ENCODE measurements around the gene PFDN5. TPM values are rescaled to one million over a fixed set of nuclear protein-coding genes. Genes with fewer than 3 reads are reported as not detected.
"Not testable (repeated sequence)": the region's sequence is repeated elsewhere in the genome, so short reads cannot be mapped to it uniquely, and the experiment has no call there.

Gene PFDN5
- total RNA-seq, 1 donor from 2014 or later: 444 TPM

DNA sequence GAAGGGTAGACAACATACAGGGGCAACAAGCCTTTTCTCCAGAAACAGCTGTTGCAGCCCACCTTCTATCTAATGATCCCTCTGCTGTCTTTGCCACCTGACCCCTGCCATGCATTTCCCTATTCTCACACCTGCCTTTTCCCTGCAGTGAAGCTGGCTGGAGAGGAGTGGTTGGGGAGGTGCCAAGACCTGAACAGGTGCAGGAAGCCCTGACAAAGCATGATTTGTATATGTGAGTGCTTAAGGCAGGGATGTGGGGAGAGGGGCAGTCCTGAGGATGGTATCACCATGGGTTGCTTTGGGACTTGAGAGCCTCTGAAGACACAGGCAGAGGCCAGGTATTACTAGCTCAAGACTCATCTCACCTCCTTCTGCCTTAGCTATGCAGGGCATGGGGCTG, 2.9 kb upstream of the PFDN5 start:
- TF ChIP-seq, protein P1, sequence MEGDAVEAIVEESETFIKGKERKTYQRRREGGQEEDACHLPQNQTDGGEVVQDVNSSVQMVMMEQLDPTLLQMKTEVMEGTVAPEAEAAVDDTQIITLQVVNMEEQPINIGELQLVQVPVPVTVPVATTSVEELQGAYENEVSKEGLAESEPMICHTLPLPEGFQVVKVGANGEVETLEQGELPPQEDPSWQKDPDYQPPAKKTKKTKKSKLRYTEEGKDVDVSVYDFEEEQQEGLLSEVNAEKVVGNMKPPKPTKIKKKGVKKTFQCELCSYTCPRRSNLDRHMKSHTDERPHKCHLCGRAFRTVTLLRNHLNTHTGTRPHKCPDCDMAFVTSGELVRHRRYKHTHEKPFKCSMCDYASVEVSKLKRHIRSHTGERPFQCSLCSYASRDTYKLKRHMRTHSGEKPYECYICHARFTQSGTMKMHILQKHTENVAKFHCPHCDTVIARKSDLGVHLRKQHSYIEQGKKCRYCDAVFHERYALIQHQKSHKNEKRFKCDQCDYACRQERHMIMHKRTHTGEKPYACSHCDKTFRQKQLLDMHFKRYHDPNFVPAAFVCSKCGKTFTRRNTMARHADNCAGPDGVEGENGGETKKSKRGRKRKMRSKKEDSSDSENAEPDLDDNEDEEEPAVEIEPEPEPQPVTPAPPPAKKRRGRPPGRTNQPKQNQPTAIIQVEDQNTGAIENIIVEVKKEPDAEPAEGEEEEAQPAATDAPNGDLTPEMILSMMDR (IDR thresholded peaks at IDR 0.05; ENCODE audit: unreplicated experiment): no peak
- no peak for DNase-seq (ENCODE audit: low spot score)
- Mint-ChIP-seq H3K4me3 (ENCODE audit: unreplicated experiment) (no peak overlapping the region), H3K4me1 (ENCODE audit: unreplicated experiment) (peaks cover 26% of the 10 kb centered on the region), H3K27me3 (ENCODE audit: unreplicated experiment) (peaks cover 21% of the 10 kb centered on the region), H3K9me3 (ENCODE audit: unreplicated experiment) (no peaks in the 10 kb centered on the region), H3K27ac (ENCODE audit: unreplicated experiment) (no peak overlapping the region), H3K36me3 (ENCODE audit: low read depth, unreplicated experiment) (peaks cover 16% of the 10 kb centered on the region)

DNA sequence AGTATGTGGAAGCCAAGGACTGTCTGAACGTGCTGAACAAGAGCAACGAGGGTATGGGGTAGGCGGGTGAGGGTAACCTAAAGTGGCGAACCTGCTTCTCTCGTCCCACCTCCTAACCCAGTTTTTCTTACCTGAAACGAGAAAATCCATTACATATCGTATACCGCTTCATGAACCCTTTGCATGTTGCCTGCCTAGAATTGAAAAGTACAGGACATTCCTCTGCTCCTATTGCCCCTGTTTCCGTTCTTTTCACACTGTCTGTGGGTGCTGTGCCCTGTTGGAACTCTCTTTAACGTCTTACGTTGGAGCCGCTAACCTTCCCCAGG, 513 bp downstream of the PFDN5 start:
- peak overlapping the region; percentile 99 for H3K27ac Mint-ChIP-seq (ENCODE audit: unreplicated experiment)
- DNase-seq (ENCODE audit: low spot score): no peak

DNA sequence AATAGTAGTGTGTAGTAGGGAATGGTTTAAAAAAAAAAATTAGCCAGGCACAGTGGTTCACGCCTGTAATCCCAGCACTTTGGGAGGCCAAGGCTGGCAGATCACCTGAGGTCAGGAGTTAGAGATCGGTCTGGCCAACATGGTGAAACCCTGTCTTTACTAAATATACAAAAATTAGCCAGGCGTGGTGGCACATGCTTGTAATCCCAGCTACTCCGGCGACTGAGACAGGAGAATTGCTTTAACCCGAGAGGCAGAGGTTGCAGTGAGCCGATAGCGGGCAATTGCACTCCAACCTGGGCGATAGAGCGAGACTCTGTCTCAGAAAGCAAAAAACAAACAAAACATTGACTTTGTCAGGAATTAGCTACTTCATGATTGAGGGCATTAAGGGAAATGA, 1.8 kb downstream of the PFDN5 start:
- H3K4me1 Mint-ChIP-seq (ENCODE audit: unreplicated experiment): peaks cover 34% of the 10 kb centered on the region

More for the DNA sequence above, 513 bp downstream of the PFDN5 start:
- Mint-ChIP-seq H3K4me3 (ENCODE audit: unreplicated experiment) (peak overlapping the region; percentile 100), H3K27me3 (ENCODE audit: unreplicated experiment) (peaks cover 23% of the 10 kb centered on the region), H3K4me1 (ENCODE audit: unreplicated experiment) (peaks cover 29% of the 10 kb centered on the region), H3K9me3 (ENCODE audit: unreplicated experiment) (no peaks in the 10 kb centered on the region), H3K36me3 (ENCODE audit: low read depth, unreplicated experiment) (peaks cover 34% of the 10 kb centered on the region)
- TF ChIP-seq, protein P1 (IDR thresholded peaks at IDR 0.05; ENCODE audit: unreplicated experiment): no peak

DNA sequence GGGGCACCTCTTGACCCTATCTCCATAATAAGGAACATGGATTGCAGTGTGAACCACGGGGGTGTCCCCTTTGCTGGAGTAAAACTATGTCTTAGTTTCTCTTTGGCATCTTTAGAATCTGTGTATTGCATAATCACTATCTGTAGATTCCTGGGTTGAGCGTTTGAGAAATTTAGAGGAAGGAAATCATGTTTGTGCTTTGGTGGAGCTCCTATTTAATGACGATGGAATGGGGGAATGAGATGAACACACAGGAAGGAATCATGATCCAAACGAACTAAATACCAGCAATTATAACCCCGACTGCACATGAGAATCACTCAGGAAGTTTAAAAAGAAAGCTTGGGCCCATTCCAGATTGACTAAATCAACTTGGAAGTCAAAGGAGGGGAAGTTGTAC, 2.8 kb downstream of the PFDN5 start:
- TF ChIP-seq, protein P1 (IDR thresholded peaks at IDR 0.05; ENCODE audit: unreplicated experiment): no peak
- Mint-ChIP-seq H3K9me3 (ENCODE audit: unreplicated experiment) (no peaks in the 10 kb centered on the region), H3K4me3 (ENCODE audit: unreplicated experiment) (no peak overlapping the region), H3K36me3 (ENCODE audit: low read depth, unreplicated experiment) (peaks cover 38% of the 10 kb centered on the region), H3K27me3 (ENCODE audit: unreplicated experiment) (peaks cover 23% of the 10 kb centered on the region), H3K27ac (ENCODE audit: unreplicated experiment) (peak overlapping the region; percentile 93), H3K4me1 (ENCODE audit: unreplicated experiment) (peaks cover 35% of the 10 kb centered on the region)
- DNase-seq (ENCODE audit: low spot score): no peak

More for the DNA sequence above, 1.8 kb downstream of the PFDN5 start:
- H3K27me3 Mint-ChIP-seq (ENCODE audit: unreplicated experiment): peaks cover 23% of the 10 kb centered on the region
- H3K4me3 Mint-ChIP-seq (ENCODE audit: unreplicated experiment): peak overlapping the region; percentile 100
- H3K27ac Mint-ChIP-seq (ENCODE audit: unreplicated experiment): peak overlapping the region; percentile 99
- H3K9me3 Mint-ChIP-seq (ENCODE audit: unreplicated experiment); DNase-seq (ENCODE audit: low spot score): not testable (repeated sequence)
- peaks cover 35% of the 10 kb centered on the region for H3K36me3 Mint-ChIP-seq (ENCODE audit: low read depth, unreplicated experiment)

DNA sequence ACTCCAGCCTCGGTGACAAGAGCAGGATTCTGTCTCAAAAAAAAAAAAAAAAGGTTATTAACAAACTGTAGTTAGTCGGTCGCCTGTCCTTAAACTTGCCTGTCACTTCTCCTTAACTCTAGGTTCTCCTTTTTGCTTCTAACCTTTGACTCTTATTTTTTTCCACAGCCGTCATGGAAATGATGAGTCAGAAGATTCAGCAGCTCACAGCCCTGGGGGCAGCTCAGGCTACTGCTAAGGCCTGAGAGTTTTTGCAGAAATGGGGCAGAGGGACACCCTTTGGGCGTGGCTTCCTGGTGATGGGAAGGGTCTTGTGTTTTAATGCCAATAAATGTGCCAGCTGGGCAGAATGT, 3.7 kb downstream of the PFDN5 start:
- peaks cover 34% of the 10 kb centered on the region for H3K36me3 Mint-ChIP-seq (ENCODE audit: low read depth, unreplicated experiment)
- DNase-seq (ENCODE audit: low spot score): no peak
- peak overlapping the region; percentile 93 for H3K27ac Mint-ChIP-seq (ENCODE audit: unreplicated experiment)
- peaks cover 35% of the 10 kb centered on the region for H3K4me1 Mint-ChIP-seq (ENCODE audit: unreplicated experiment)
- H3K4me3 Mint-ChIP-seq (ENCODE audit: unreplicated experiment): peak overlapping the region; percentile 92
- H3K27me3 Mint-ChIP-seq (ENCODE audit: unreplicated experiment): peaks cover 19% of the 10 kb centered on the region
- TF ChIP-seq, protein P1 (IDR thresholded peaks at IDR 0.05; ENCODE audit: unreplicated experiment): no peak
- no peaks in the 10 kb centered on the region for H3K9me3 Mint-ChIP-seq (ENCODE audit: unreplicated experiment)

Measured in endothelial cell (in vitro differentiated cells).